Hematopoietic multipotent progenitor cell treated with erythropoietin and hydrocortisone succinate and interleukin-3 and kit ligand, for 15 days (in vitro differentiated cells): ENCODE measurements around the gene CAMK2G.
"Not testable (repeated sequence)": the region's sequence is repeated elsewhere in the genome, so short reads cannot be mapped to it uniquely, and the experiment has no call there.

Experiments
- DNase-seq: peaks from one replicate; pipeline ENCODE4 v3.0.0-alpha.2; 2015; ENCODE audit warnings: low spot score

CAMK2G gene

GRCh38 chr10:73791871-73792400 lies 82.4 kb downstream of the CAMK2G start:
- no peak for DNase-seq

DNA sequence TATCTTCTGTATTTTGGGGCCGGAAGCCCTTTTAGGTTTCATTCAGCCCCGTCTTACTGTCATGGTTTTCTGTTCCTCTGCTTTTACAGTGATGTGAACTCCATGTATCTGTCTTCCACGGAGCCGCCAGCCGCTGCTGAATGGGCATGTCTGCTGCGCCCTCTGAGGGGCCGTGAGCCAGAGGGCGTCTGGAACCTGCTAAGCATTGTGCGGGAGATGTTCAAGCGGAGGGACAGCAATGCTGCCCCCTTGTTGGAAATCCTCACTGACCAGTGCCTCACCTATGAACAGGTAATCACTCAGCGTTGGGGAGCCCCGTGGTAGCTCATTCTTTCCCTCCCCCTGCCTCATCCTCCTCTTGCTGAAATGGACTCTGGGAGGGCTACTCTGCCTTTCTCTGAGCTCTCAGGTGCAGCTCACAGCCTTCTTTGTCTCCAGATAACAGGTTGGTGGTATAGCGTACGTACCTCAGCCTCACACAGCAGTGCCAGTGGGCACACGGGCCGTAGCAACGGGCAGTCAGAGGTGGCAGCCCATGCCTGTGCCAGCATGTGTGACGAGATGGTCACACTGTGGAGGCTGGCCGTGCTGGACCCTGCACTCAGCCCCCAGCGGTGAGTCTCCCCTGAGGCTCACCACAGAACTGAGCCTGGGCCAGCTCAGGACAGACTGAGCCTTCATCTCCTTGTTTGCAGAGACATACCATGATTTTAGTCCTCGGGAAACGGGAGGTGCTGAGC lies 83.3 kb downstream of the CAMK2G start:
- DNase-seq = no peak

DNA sequence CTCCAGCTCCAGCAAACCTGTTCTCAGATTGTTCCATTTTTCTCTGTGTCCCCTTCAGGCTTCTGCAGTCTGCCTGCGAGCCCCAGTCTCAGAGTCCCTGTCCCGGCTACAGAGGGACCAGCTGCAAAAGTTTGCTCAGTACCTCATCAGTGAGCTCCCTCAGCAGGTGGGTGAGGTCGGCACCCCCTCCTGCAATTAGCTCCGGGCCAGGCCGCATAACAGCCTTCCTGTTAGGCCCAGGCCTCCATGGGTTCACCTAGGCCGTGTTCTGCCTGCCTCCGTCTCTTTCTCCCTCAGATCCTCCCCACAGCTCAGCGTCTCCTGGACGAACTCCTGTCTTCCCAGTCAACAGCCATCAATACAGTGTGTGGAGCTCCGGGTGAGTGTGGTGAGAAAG lies 84.7 kb downstream of the CAMK2G start:
- no peak for DNase-seq

GRCh38 chr10:73788864-73789658 lies 85.3 kb downstream of the CAMK2G start:
- no peak for DNase-seq

DNA sequence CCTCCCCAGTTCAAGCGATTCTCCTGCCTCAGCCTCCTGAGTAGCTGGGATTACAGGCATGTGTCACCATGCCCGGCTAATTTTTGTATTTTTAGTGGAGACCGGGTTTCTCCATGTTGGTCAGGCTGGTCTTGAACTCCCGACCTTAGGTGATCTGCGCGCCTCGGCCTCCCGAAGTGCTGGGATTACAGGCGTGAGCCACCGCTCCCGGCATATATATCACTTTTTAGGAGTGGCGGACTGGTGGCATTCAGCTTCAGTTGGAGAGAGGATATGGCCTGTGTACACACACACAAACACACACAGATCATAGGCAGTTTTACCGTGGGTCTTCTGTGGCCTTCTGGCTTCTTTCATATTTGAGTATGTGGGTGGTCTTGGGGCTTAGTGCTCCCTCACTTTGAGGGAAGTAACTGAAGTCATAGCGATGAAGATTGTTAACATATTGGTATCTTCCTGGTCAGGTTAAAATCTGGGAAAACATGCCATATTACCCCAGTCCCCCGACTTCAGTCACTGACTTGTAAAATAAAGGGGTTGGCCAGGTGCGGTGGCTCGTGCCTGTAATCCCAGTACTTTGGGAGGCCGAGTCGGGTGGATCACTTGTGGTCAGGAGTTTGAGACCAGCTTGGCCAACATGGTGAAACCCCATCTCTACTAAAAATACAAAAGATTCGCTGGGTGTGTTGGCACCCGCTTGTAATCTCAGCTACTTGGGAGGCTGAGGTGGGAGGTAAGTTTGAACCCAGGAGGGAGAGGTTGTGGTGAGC lies 87.1 kb downstream of the CAMK2G start:
- not testable (repeated sequence) for DNase-seq

- no peak for DNase-seq
Measured at GRCh38 chr10:73786512-73786885, 87.9 kb downstream of the CAMK2G start.

- peak; percentile 46 for DNase-seq
Measured at GRCh38 chr10:73785721-73786511, 88.4 kb downstream of the CAMK2G start.

GRCh38 chr10:73785211-73785720 lies 89.1 kb downstream of the CAMK2G start, which contains the start of gene ZSWIM8:
Gene ZSWIM8 (plus strand): TSS chr10:73785606. CDS start chr10:73785879, 273 bp downstream.
- peak; percentile 94 for DNase-seq

- DNase-seq = no peak
Measured at GRCh38 chr10:73782749-73783085, 91.6 kb downstream of the CAMK2G start.

DNA sequence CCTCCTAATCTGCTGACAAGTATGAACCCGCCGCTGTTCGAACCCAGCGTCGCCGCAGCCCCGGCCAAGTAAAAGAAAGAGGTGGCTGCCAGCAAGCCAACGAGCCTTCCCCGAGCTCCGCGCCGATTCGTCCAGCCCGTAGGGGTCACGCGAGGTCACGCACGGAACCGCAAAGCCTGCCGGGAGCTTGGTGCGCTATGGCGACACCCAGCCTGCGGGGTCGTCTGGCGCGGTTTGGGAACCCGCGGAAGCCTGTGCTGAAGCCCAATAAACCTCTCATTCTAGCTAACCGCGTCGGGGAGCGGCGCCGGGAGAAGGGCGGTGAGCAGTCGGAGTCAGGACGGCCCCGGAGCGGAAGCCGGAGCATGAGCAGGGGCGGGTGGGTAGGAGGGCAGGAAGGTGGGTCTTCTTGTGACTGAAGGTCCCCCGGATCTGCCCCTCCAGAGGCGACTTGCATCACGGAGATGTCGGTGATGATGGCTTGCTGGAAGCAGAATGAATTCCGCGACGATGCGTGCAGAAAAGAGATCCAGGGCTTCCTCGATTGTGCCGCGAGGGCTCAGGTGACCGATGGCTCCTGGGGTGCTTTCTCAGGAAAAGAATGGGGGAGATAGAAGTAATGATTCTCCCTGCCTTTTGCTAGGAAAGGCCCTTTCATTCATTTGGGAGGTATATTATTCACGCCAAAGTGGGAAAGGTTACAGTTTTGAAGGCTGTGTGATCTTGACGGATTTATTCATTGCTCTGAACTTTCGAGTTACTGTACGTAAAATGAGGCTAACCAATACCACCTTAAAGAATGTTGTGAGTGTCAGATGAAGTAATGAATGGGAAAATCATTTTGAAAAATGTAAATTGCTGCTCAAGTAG lies 92.2 kb downstream of the CAMK2G start, which contains the start of gene CHCHD1:
Gene CHCHD1, plus strand, starts transcription at position 170 of the 870 bp plus-strand sequence. Its CDS starts 28 bp downstream, at position 198.
- peak; percentile 90 for DNase-seq

DNA sequence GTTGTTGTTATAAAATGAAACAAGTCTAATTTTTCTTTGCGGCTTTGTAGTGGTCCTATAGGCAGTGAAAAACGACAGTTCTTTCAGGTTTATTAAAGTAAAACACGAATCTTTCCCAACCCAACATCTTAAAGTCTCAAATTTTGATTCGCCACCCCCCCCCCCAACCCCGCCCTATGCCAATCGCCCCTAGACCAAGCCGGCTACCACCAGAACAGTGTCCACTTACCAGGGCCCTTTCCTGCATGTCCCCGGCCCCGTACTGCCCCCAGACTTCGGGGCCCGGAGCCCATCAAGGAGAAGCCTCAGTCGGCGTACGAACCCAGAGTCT lies 92.8 kb downstream of the CAMK2G start:
- no peak for DNase-seq

GRCh38 chr10:73780966-73781365 lies 93.4 kb downstream of the CAMK2G start:
- no peak for DNase-seq

GRCh38 chr10:73780301-73780700 lies 94.1 kb downstream of the CAMK2G start:
- DNase-seq = no peak

DNA sequence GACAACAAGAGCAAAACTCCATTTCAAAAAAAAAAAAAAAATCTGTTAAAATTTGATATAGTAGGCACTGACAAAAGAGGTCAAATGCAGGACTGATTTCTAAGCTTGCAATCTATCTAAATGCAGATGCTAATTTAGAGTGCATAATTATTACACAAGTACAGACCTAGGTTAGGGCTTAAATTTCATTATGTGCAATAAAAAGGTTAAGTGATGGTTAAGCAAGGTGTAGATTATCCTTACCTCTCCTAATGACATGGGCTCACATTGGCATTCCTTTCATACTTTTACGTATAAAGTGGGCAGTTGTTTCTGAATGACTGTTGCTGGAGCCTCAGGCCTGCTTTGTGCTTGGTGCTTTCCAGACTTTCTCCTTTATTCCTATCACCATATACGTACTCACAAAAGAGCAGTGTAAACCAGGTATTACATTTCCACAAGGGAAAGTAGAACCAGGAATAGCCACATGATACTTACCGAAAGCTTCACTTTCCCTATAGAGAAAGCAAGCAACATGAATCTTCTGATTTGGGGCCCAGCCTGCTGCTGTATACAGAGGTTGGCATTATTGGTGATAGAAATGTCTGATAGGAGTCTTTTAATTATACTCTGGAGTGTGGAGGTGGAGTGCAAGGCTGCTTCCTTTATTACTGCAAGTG lies 94.7 kb downstream of the CAMK2G start:
- DNase-seq = no peak

GRCh38 chr10:73779018-73779417 lies 95.3 kb downstream of the CAMK2G start:
- no peak for DNase-seq

GRCh38 chr10:73774637-73775036 lies 99.7 kb downstream of the CAMK2G start:
- DNase-seq = peak; percentile 75

GRCh38 chr10:73773152-73773879 lies 101.0 kb downstream of the CAMK2G start:
- no peak for DNase-seq

- DNase-seq = peak; percentile 80
Measured at GRCh38 chr10:73772281-73773151, 101.8 kb downstream of the CAMK2G start.
